HG03565 (cell line): Measurements from ENCODE around the gene OR8S1.
"Not testable (repeated sequence)": the region's sequence is repeated elsewhere in the genome, so short reads cannot be mapped to it uniquely, and the experiment has no call there.

ENCODE experiments used
- ATAC-seq: cut with Tn5 transposase; IDR thresholded peaks from one replicate; pipeline ENCODE4 v1.9.1; 2021; ENCODE audit warnings: mild to moderate bottlenecking, moderate library complexity; ENCODE audit not compliant: unreplicated experiment

The OR8S1 gene

GRCh38 chr12:48553666-48554343 is 28.4 kb downstream of the OR8S1 start:
- not testable (repeated sequence) for ATAC-seq

GRCh38 chr12:48556631-48557030 is 31.2 kb downstream of the OR8S1 start:
- ATAC-seq: no peak

DNA sequence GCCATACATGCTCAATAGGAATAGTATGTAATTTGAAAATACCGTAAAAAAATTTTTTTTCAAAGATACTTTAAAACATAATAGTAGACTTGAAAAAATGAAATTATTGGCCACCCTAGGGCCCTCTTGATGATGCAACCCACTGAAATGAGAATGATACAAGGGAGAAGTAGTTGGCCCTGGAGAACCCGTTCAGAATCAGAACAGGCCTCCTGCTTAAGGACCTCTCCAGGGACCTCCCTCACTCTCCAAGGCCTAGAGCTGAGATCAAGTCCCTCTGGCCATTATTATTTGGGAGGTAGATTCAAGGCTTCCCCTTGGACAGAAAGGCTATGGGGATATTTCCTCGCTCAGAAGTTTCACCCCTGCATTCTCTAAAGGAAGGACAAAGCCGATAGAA is 32.5 kb downstream of the OR8S1 start:
- no peak for ATAC-seq

DNA sequence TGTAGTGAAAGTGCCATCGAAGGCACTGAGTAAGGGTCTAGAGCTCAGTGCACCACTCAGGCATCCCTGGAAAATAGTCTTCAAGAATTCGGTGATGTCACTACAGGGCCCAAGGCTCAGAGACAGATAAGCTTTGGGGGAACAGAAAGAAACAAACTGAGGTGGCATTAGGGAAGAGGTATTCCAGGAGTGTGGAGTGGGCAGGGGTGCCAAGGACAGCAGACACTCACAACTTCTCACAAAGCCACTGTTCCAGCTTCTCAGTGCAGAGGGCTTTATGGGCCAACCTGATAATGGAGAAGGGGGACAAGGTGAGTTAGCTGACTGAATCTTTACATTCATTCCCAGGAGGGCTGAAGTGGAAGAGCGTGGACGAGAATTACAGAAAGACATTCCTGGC is 42.3 kb downstream of the OR8S1 start:
- no peak for ATAC-seq

DNA sequence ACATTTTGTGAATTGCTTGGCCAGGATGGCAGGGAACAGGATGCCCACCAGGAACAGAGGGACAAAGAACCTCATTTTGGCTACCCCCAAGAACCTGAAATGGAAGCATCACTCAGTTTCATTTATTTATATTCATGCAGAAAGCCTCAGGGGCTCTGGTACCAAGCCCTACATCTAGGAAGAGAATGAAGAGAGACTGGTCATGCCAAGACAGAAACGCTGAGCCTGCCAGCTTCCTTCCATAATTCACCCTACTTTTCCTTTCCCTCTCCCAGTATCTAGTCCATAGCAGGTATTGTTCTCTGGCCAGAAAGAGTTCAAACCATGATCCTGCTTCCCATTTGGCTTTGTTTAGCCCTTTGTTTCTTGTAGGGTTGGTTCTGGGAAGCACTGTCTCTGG is 44.5 kb downstream of the OR8S1 start, which contains the start of gene LALBA:
TSS of gene LALBA (minus strand) at position 101 of the 400 bp plus-strand sequence. CDS start at position 75, 26 bp downstream.
- ATAC-seq: no peak

DNA sequence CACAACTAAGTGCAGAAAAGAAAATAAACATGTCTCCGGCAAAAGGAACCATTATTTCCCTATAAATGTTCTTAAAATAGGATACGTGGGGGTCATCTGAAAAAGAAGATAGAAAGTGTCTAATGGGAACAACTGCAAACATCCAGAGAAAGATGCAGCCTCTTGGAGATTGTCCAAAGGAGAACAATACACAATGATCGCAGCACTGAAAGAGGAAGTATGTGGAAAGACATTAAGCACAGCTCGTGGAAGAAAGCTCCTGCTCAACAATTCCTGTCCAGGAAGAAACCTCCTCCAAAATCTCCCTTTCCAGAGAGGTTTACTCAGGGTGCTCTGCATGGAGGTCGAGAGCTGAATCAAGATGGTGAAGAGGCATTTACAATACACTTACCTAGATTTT is 46.9 kb downstream of the OR8S1 start:
- ATAC-seq: no peak
